NCI-H128 (cell line): ENCODE data around the gene GOLGB1.

ENCODE experiments used
- DNase-seq: peaks from one replicate; lab custom pipeline; 2025; ENCODE audit not compliant: unreplicated experiment; lab: John Stamatoyannopoulos, UW

The GOLGB1 gene

GRCh38 chr3:121641127-121641526 lies 108.4 kb downstream of the GOLGB1 start:
- no peak for DNase-seq

DNA sequence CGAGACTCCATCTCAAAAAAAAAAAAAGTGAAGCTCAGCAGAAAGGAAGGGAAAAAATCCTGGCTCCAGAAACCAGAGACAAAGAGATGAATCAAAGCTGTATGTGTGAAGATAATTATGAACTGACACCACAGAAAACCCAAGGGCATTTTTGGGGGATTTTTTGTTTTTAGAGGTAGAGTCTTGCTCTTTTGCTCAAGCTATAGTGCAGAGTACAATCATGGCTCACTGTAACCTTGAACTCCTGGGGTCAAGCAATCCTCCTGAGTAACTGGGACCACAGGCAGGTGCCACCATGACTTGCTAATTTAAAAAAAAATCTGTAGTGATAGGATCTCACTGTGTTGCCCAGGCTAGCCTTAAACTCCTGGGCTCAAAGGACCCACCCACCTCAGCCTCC lies 111.6 kb downstream of the GOLGB1 start:
- no peak for DNase-seq

- no peak for DNase-seq
These were observed 119.2 kb downstream of the GOLGB1 start for GRCh38 chr3:121630355-121630754.

DNA sequence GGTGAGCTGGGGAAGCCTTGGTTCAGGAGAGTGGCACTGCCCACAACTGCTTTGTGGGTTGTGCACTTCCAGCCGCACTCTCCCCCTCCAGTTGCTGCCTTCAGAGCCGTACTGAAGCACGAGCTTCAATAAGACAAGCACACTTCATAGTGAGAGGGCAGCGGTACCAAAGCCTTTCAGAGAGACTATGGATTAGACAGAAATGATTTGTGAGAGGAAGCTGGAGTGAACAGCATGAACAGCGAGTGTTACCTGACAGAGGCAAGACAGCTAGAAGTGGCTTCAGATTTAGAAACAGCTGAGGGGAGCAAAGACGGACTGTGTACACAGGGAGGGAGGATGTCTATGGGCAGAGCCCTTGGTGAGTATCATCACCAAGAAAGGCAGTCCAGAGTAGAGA lies 119.9 kb downstream of the GOLGB1 start:
- DNase-seq: no peak

DNA sequence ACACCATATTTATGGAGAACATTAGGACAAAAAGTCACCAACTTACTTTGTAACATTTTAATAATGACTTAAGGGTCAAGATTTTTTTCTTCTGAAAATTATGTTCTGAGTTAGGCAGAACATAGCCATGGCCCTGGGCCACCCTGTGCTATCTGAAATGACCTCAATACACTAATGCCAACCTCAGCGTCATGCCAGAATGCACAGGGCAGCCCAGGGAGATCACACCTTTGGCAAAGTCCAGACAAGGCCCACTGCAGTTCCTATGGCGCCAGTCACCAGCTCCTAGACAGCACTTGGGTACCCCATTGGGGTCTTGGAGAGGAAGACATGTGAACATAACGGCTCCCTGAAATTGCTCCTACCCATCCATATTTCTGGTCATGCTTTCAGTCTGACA lies 121.9 kb downstream of the GOLGB1 start:
- DNase-seq: no peak

DNA sequence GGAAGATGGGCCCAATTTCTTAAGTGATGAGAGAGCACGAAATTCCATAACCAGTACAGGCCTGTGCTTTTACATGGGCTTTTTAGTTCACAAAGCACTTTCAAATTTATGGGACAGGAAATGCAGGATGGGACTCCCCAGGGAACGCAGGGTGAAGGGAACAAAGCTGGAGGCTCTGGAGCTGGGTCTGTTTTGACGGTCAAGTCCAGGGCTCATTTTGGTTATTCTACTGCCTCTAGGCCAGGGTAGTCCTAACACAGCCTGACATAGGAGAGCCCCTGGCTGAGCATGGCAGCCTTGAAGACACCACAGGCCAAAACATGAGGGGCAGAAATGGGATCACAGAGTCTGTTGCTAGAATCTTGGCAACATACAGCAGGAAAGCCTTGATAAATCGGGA lies 122.3 kb downstream of the GOLGB1 start:
- DNase-seq: no peak

DNA sequence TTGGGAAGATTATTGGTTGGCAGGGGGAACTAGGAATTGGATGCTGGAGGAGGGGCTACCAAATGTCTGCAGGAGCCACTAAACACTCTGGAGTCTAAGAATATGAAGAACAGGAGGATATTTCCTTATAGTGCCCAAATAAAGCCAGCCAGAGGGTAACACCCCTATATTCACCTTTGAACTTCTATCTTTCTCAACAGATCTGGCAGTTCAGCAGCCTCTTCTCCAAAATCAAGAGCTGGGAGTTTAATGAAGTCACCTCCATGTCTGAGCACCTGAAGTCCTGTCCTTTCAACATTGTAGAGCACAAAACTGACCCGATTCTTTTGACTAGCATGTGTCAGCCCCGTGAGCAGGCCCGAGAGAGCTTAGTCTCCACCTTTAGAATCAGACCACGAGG lies 123.0 kb downstream of the GOLGB1 start:
- DNase-seq: no peak

- DNase-seq: no peak
These were observed 125.2 kb downstream of the GOLGB1 start for GRCh38 chr3:121624147-121624899.

DNA sequence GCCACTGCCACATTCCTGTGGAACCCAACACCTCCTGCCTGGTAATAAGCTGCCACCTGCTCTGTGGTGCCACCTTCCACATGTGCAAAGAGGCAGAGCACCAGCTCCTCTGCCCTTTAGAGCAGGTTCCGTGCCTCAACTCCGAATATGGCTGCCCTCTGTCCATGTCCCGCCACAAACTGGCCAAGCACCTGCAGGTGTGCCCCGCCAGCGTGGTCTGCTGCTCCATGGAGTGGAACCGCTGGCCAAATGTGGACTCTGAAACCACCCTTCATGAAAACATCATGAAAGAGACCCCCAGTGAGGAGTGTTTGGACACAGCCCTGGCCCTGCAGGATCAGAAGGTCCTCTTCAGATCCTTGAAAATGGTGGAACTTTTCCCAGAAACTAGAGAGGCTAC lies 128.1 kb downstream of the GOLGB1 start:
- DNase-seq: no peak

- DNase-seq: no peak
These were observed 129.8 kb downstream of the GOLGB1 start for GRCh38 chr3:121619691-121620090.
